Measurements from ENCODE around the gene PCDHGB2. TPM values are rescaled to one million over a fixed set of nuclear protein-coding genes. Genes with fewer than 3 reads are reported as not detected.
"Not testable (repeated sequence)": the region's sequence is repeated elsewhere in the genome, so short reads cannot be mapped to it uniquely, and the experiment has no call there.

Gene PCDHGB2
- total and polyA plus RNA-seq, 12 donors, result 0.64 to 17.0 (median 11.2) TPM

GRCh38 chr5:141326088-141326854, 33.5 kb upstream of the PCDHGB2 start:
- ATAC-seq, result peak; percentile 76 to 96 (median 88)
- TF ChIP-seq CTCF (IDR thresholded peaks at IDR 0.05), result peak; percentile 38 to 73 (median 58)
- H3K4me3 ChIP-seq, result peak overlapping the region; percentile 29 to 63 (median 50)
- peaks cover 0 to 15% (median 0%) of the 10 kb centered on the region in 7 donors for H3K27me3 ChIP-seq
- DNase-seq, result peak; percentile 70 to 75
- H3K4me1 ChIP-seq, result peaks cover 0 to 19% (median 0%) of the 10 kb centered on the region in 9 donors
- WGBS, 2 donors, result 5 to 7% methylated on average over 27 of the region's 27 CpGs
- H3K36me3 ChIP-seq, result peaks cover 0 to 5% (median 0%) of the 10 kb centered on the region in 9 donors
- intact Hi-C loops (cut with DNase I), result loop anchor here in 5 of 10 donors (5.0 to 10.0 kb wide), 4 partner anchors 81 to 239 kb away; partner anchors contain the start of genes PCDHB12 (in 1 of the 5) and PCDHB15 (in 1 of the 5)
- peak overlapping the region; percentile 5 to 83 (median 77) for H3K27ac ChIP-seq
- H3K9me3 ChIP-seq, result peaks cover 0 to 78% (median 5%) of the 10 kb centered on the region in 11 donors

- H3K4me1 ChIP-seq, result peaks cover 0 to 14% (median 0%) of the 10 kb centered on the region in 9 donors
- DNase-seq (no peak), ATAC-seq (no peak)
- intact Hi-C loops (cut with DNase I), result loop anchor here in 5 of 10 donors (5.0 to 10.0 kb wide), 4 partner anchors 83 to 237 kb away; partner anchors contain the start of genes PCDHB12 (in 1 of the 5) and PCDHB15 (in 1 of the 5)
- H3K27me3 ChIP-seq, result peaks cover 0 to 25% (median 0%) of the 10 kb centered on the region in 7 donors
- no peak for TF ChIP-seq CTCF (IDR thresholded peaks at IDR 0.05)
- H3K36me3 ChIP-seq, result peaks cover 0 to 5% (median 0%) of the 10 kb centered on the region in 9 donors
- no peak overlapping the region for H3K27ac ChIP-seq
- WGBS, 2 donors, result 78 to 79% methylated on average over 8 of the region's 8 CpGs
- H3K4me3 ChIP-seq, result no peak overlapping the region
- peaks cover 0 to 80% (median 15%) of the 10 kb centered on the region in 11 donors for H3K9me3 ChIP-seq
These were observed 31.6 kb upstream of the PCDHGB2 start for GRCh38 chr5:141328231-141328630.

GRCh38 chr5:141330299-141331080, 29.3 kb upstream of the PCDHGB2 start, which contains the start of gene PCDHGA1:
TSS of gene PCDHGA1 (plus strand) at chr5:141330514.
- WGBS, 2 donors, result 21 to 30% methylated on average over 21 of the region's 21 CpGs
- DNase-seq, result no peak
- intact Hi-C loops (cut with DNase I), result loop anchor here in 1 of 10 donors (10.0 kb wide), 1 partner anchor 234 kb away; no protein-coding TSS in a partner anchor
- peaks cover 0 to 92% (median 15%) of the 10 kb centered on the region in 11 donors for H3K9me3 ChIP-seq
- peak in 7 of 8 donors; percentile 54 to 71 (median 62) for ATAC-seq
- H3K4me1 ChIP-seq, result peaks cover 0 to 14% (median 0%) of the 10 kb centered on the region in 9 donors
- peak within 1 kb of the TSS in 7 of 10 donors; percentile 24 to 57 (median 34) for H3K27ac ChIP-seq
- TF ChIP-seq CTCF (IDR thresholded peaks at IDR 0.05), result peak in 7 of 9 donors; percentile 35 to 65 (median 54)
- H3K27me3 ChIP-seq, result peaks cover 0 to 48% (median 0%) of the 10 kb centered on the region in 7 donors
- H3K36me3 ChIP-seq, result peaks cover 0 to 5% (median 0%) of the 10 kb centered on the region in 9 donors
- peak within 1 kb of the TSS in 9 of 10 donors; percentile 10 to 43 (median 37) for H3K4me3 ChIP-seq

GRCh38 chr5:141332571-141332970, 27.2 kb upstream of the PCDHGB2 start:
- not testable (repeated sequence) for DNase-seq, H3K4me3 ChIP-seq, H3K36me3 ChIP-seq, H3K27ac ChIP-seq, ATAC-seq, H3K4me1 ChIP-seq
- intact Hi-C loops (cut with DNase I), result loop anchor here in 1 of 10 donors (10.0 kb wide), 1 partner anchor 232 kb away; no protein-coding TSS in a partner anchor
- Histone ChIP-seq H3K9me3 (peaks cover 0 to 99% (median 19%) of the 10 kb centered on the region in 11 donors), H3K27me3 (peaks cover 0 to 58% (median 0%) of the 10 kb centered on the region in 7 donors)
- 25 to 40% methylated on average over 38 to 39 of the region's 39 CpGs for WGBS, 2 donors

Data from heart right ventricle (tissue), 16 donors.